IPS DF 19.7 (cell line): ENCODE measurements around the gene DEPDC5.
A peak's percentile ranks its signal among the peaks of the same experiment; 100 is the strongest.
"Not testable (repeated sequence)": the region's sequence is repeated elsewhere in the genome, so short reads cannot be mapped to it uniquely, and the experiment has no call there.

Source experiments
- DNase-seq: peaks from one replicate; pipeline ENCODE4 v3.0.0-alpha.2; 2013; ENCODE audit warnings: low read depth, low spot score

The DEPDC5 gene

DNA sequence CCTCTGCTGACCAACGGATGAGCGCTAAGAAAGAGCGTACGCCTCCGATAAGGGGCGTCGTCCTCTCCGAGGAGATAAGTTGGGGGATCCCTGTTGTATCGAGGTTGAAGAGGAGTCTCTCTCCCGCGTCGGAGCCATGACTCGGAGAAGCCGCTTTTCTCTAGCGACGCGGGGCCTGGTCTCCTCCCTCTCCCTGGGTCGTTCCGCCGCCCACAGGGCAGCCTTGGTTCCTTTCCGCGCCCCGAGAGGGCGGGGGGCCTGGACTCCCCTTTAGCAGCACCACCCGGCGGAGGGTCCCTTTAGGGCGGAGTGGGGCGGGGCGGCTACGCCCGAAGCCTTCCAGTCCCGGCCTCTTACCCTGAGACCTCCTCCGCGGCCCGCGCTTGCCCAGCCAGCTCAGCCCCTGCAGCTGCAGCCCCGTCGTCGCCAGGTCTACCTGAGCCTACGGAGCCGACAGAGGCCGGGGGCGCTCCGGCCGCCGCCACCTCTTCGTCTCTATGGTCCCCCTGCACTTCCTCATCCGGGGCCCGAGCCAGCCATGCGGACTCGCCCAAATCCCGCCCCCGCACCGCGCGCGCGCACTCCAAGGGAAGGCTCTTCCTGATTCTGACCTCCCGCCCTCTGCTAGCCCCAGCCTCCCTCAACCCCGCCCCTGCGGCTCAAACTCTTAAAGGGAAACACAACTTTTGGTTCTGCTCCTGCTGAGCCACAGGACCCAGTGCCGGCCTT lies 4.0 kb upstream of the DEPDC5 start, which contains the start of gene PRR14L:
TSS of gene PRR14L (minus strand) at position 497 of the 729 bp plus-strand sequence. CDS start 11,272 bp downstream, outside the sequence.
- peak; percentile 71 for DNase-seq

DNA sequence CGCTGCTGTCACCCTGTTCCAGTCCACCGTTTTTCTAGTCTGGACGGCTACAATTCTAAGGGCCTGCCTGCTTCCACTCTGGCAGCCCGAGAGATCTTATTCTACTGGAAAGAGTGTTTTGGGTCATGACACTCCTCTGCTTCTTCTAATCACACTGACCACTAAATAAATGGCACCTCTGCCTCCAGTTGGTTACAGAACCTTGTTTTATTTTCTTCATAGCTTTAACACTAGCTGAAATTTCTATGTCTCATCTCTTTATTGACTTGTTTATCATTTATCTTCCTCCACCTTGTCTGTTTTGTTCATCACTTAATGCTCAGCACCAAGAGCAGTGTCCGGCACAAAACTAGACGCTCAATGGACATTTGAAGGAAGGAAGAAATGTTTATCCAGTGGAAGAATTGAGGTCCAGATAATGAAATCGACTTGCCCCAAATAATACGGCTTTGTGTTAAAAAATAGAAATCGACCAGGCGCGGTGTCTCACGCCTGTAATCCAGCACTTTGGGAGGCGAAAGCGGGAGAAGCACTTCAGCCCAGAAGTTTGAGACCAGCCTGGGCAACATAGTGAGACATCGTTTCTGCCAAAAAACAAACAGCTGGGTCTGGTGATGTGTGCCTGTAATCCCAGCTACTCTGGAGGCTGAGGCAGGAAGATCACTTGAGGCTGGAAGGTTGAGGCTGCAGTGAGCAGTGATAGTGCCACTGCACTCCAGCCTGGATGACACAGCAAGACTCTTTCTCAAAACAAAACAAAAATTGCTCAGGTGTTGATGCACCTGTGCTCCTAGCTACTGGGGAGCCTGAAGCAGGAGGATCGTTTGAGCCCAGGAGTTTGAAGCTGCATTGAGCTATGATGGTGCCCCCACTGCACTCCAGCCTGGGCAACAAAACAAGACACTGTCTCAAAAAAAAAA lies 3.2 kb upstream of the DEPDC5 start:
- DNase-seq = no peak

DNA sequence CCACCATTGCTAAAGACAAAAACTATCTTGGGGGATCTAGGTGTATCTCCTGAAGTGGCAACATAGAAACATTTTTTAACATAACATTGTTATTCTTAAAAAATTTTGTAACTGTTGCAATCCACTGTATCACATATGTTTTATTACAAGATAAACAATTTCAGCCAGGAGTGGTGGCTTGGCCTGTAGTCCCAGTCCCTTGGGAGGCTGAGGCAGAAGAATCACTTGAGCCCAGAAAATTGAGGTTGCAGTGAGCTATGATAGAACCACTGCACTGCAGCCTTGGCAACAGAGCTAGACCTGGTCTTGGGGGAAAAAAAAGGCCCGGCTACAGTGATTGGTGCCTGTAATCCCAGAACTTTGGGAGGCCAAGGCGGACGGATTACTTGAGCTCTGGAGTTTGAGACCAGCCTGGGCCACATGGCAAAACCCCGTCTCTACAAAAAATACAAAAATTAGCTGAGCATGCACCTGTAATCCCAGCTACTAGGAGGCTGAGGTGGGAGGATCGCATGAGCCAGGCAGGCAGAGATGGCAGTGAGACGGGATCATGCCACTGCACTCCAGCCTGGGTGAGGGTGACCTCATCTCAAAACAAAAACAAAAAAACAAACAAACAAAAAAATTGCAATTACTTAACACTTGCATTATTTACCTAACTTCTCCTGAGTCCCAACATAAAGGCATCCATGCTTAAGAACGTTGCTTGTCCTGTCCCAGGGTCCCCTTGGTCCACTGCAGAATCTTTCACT lies 1.5 kb upstream of the DEPDC5 start:
- DNase-seq = no peak

DNA sequence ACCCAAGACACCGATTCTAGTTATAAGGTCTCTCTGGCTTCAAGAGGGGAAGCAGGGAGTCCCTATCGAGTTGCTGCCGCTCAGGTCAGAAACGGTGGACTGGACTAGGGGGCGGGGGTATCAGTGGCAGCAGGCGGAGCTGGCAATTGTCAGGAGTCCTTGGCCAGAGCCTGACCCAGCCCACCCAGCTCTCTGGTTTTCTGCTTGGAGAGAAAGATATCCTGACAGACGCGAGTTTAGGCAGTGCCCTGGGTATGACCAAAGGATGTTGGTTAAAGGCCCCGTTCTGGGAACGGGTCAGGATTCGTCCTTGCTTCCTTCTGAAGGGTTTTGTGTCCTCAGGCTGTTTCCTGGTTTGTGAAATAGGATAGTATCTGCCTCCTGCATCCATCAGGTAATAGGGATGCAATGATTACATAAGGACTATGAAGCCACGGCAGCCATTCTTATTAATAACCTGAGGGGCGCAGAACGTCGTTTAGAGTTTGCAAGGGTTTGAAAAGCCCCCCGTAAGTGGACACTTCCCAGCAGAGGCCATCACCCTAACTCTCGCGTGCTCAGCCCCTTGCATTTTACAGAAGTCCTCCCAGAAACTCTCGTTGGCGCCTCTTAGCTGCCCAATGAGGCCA lies 700 bp upstream of the DEPDC5 start:
- peak; percentile 67 for DNase-seq

DNA sequence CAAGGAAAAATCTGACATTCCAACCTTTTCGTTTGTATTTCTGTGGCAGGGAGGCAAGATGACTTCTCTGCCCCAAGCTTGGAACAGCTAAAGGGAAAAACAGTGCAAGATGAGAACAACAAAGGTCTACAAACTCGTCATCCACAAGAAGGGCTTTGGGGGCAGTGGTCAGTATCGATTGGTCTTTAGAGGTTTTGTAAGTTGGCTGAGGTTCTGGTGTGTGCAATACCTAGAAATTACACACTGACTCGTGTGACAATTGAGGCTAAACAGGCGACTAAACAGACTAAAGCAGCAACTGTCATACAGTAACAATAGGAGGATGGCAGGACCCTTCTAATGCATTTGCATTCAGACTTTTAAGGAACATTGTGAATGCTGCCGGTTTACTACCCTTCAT lies 994 bp downstream of the DEPDC5 start:
- no peak for DNase-seq

DNA sequence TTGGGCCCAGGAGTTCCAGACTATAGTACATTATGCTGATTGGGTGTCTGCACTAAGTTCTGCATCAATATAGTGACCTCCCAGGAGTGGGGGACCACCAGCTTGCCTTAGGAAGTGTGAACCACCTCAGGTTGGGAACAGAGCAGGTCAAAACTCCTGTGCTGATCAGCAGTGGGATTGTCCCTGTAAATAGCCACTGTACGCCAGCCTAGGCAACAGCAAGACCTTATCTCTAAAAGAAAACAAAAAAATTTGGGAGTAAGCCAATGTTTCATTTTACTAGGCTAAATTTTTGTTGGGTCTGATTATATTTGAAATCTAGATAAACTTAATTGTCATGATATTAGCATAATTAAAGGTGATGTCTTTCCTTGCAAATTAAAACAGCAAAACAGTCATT lies 3.4 kb downstream of the DEPDC5 start:
- DNase-seq = no peak

DNA sequence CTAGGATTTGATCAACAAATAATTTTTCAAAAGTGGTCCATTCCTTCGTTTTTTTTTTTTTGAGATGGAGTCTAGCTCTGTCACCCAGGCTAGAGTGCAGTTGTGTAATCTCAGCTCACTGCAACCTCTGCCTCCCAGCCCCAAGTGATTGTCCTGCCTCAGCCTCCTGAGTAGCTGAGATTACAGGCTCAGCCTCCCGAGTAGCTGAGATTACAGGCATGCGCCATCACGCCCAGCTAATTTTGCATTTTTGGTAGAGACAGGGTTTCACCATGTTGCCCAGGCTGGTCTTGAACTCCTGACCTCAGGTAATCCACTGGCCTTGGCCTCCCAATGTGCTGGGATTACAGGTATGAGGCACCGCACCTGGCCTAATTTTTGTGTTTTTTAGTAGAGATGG lies 5.0 kb downstream of the DEPDC5 start:
- not testable (repeated sequence) for DNase-seq

DNA sequence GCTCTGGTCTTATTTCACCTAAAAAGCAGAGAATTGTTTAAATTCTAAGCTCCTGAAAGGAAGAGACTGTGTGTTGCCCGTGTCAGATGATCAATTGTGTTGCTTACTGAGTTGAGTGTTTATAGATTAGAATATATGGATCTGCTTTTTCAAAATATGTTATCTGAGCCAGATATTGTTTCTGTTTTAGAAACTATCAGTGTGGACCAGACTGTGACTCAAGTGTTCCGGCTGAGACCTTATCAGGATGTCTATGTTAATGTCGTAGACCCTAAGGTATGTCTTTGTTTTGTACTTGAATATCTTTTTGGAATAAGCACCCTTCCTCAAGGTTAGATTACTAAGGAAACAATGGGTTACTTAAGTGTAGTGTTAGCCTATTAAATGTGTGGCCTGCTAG lies 11.0 kb downstream of the DEPDC5 start:
- DNase-seq = no peak

DNA sequence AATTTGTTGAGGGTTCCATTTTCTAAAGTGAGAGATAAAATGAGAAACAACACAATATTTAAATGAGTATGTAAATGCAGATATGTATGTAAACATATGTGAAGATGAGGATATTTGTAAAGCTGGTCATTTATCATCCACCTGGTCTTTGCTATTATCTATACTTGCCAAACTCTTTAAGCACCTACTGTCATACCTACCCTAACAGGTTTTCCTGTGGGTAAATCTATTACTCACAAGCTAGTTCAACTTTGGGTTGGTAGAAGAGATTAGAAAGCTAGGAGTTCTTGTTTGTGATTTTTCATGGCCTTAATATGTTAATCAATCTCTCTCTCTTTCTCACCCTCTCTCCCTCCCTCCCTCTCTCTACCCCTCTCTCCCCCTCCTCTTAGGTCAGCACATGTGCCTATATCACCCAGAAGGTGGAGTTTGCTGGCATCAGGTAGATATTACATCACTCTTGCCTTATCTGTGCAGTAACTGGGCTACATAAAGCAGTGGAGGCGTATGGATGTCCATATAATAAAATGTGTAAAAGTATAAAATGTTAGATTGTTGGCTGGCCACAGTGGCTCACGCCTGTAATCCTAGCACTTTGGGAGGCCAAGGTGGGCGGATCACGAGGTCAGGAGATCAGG lies 14.7 kb downstream of the DEPDC5 start:
- no peak for DNase-seq

DNA sequence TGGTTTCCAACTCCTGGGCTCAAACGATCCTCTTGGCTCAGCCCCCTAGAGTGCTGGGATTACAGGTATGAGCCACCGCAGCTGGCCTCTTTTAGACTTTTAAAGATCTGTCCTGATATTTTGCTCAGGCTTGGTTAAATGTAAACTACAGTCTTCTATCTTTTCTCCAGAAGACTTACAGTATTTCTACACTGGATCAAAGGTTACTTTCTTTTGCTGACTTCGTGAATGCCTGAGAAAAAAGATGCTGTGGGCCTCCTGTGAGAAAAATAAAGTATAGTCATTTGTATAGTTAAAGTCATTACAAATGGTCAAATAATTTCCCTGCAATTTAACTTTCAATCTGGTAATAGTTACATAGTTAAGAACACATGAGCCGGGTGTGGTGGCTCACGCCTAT lies 19.6 kb downstream of the DEPDC5 start:
- DNase-seq = no peak

DNA sequence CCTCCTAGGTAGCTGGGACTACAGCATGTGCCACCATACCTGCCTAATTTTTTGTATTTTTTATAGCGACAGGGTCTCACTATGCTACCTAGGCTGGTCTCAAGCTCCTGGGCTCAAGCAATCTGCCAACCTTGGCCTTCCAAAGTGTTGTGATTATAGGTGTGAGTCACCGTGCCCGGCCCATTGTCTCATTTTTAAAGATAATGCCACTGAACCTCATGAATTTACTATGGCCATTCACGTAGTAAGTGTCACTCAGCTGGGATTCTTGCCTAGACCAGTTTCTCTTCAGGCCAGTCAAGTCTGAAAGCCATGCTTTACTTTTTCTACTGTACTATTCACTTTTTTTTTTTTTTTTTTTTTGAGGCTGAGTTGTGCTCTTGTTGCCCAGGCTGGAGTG lies 22.4 kb downstream of the DEPDC5 start:
- no peak for DNase-seq

DNA sequence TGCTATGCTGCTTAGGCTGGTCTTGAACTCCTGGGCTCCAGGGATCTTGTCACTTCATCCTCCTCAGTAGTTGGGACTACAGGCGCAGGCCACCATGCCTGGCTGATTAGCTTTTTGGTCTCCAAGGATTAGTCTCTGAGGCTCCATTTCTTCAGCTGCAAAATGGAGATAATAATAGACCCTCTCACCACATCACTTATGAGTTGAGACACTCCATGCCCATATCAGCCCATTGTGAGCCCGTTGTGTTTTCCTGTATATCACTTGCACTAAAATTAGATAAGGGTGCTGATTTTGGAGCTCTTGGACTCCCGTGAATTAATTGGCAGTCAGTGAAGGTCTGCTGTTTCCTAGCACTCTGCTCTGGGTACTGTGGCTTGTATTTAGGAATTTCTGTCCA lies 36.0 kb downstream of the DEPDC5 start:
- no peak for DNase-seq

DNA sequence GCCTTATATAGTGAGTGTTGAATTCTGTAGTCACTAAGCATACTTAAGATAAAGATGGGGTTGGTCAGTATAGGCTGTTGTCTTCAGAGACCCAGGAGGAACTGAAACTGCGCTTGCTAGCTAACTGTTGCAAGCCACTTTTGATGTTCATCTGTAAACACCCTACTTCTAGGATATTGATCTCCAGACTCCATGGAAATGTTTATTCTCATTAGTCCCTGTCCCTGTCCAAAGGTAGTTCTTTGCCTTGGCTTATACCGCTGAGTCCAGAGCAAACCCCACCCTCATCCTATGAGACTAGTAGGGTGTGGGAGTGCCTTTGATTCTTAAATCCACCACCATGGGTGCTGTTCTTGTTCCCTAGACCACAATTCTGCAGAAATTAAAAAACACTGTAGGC lies 36.4 kb downstream of the DEPDC5 start:
- no peak for DNase-seq

DNA sequence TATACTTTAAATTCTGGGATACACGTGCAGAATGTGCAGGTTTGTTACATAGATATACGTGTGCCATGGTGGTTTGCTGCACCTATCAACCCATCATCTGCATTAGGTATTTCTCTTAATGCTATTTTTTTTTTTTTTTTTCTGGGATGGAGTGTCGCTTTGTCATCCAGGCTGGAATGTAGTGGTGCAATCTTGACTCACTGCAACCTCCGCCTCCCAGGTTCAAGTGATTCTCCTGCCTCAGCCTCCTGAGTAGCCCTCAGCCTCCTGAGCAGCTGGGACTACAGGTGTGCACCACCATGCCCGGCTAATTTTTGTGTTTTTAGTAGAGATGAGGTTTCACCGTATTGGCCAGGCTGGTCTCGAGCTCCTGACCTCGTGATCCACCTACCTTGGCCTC lies 45.5 kb downstream of the DEPDC5 start:
- DNase-seq = not testable (repeated sequence)

DNA sequence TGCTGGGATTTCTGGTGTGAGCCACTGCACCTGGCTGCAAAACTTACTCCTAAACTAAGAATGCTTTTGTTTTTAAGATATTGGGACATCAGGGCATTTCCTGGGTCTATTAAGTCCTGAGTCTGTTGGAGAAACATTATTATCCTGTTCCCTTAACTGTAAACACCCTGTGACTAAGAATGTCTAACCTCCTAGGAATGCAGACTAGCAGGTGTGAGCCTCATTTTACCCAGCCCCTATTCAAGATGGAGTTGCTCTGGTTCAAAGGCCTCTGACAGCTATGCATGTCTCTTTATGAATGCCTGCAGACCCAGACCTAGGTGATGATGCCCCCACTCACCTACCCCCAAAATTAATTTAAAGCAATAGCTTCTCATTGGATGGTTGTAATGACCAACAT lies 46.2 kb downstream of the DEPDC5 start:
- no peak for DNase-seq

DNA sequence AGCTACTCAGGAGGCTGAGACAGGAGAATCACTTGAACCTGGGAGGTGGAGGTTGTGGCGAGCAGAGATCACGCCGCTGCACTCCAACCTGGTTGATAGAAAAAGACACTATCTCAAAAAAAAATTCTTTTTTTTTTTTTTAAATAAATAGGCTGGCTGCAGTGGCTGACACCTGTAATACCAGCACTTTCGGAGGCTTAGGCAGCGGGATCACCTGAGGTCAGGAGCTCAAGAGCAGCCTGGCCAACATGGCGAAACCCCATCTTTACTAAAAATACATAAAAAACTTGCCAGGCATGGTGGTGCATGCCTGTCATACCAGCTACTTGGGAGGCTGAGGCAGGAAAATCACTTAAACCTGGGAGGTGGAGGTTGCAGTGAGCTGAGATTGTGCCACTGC lies 47.0 kb downstream of the DEPDC5 start:
- not testable (repeated sequence) for DNase-seq

DNA sequence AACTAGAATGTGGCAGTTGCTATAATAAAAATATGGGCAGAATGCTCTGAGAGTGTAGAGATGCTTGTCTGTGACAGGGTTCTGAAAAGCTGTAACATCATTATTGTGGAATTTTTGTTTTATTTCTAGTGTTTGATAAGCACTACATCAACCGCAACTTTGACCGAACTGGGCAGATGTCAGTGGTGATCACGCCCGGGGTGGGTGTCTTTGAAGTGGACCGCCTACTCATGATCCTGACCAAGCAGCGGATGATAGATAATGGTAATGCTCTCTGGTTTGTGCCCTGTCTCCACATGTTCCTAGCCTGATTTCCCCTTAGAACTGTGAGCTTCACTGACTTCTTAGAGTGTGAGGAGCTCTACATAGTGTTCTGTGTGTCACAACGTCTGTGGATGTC lies 48.8 kb downstream of the DEPDC5 start:
- DNase-seq = no peak

DNA sequence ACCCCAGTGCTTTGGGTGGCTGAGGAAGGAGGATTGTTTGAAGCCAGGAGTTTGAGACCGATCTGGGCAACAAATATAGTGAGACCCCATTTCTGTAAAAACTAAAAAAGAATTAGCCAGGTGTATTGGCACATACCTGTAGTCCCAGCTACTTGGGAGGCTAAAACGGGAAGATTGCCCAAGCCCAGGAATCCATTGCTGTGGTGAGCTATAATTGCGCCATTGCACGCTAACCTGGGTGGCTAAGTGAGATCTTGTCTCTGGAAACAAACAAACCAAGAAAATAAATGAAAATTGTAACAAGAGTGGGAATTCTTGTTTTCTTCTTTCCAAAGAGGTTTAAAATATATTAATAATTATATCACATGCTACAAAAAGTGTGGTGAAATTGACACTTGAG lies 52.9 kb downstream of the DEPDC5 start:
- no peak for DNase-seq

DNA sequence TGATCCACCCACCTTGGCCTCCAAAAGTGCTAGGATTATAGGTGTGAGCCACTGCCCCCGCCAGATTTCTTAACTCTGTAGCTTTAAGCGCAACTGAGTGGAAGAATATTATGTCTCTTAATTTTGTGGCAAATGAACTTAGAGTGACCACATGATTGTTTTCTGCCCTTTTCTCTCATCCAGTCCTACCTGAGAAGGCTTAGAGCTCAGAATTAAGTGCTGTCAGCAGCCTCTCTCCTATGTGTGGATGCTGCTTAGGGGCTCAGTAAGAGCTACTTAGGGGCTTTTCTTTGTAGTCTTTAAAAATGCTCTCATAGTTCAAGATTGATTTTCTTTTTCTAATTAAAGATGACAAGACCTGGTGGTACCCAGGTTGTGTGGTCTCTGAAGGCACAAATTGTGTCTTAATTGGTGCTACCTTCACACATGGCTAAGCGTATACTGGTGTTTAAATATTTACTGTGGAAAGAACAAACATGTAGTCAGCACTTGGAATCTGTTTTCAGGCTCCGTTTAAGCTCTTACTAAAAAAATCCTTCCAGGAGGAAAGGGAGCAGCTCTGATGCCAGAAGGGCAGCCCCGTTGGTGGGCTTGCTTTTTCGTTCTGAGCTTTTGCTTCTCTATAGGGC lies 59.3 kb downstream of the DEPDC5 start:
- no peak for DNase-seq

DNA sequence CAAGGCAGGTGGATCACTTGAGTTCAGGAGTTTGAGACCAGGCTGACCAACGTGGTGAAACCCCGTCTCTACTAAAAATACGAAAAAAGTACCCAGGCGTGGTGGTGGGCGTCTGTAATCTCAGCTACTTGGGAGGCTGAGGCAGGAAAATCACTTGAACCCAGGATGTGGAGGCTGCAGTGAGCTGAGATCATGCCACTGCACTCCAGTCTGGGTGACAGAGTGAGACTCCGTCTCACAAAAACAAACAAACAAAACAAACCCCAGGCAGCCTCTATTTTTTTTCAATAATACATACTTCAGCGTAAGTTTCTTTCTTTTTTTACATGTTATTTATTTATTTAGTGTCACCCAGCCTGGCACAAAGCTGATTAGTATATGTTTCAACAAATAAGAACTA lies 60.1 kb downstream of the DEPDC5 start:
- not testable (repeated sequence) for DNase-seq

DNA sequence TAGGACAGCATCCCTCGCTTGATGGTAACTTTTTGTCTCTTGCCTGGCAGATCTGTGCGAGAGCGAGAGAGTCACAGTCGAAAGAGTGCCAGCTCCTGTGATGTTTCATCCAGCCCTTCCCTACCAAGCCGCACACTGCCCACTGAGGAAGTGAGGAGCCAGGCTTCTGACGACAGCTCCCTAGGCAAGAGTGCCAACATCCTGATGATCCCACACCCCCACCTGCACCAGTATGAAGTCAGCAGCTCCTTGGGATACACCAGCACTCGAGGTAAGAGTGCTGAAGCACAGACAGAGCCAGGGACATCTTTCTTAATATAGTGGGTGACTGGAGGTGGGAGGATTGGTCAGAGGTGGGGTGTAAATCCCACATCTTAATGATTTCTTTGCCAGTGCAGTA lies 61.1 kb downstream of the DEPDC5 start:
- DNase-seq = no peak
